GM21576 (cell line): ENCODE results near the gene HEXB.
A peak's percentile ranks its signal among the peaks of the same experiment; 100 is the strongest.
"Not testable (repeated sequence)": the region's sequence is repeated elsewhere in the genome, so short reads cannot be mapped to it uniquely, and the experiment has no call there.

Experiments used
- ATAC-seq: cut with Tn5 transposase; IDR thresholded peaks from one replicate; pipeline ENCODE4 v1.9.1; 2021; ENCODE audit warnings: mild to moderate bottlenecking, moderate library complexity; ENCODE audit not compliant: unreplicated experiment

HEXB gene

GRCh38 chr5:74725331-74725730 is 40.3 kb downstream of the HEXB start:
- no peak for ATAC-seq

GRCh38 chr5:74736759-74737158 is 51.7 kb downstream of the HEXB start:
- ATAC-seq, result no peak

GRCh38 chr5:74738406-74738805 is 53.4 kb downstream of the HEXB start:
- ATAC-seq, result no peak

GRCh38 chr5:74748742-74749141 is 63.7 kb downstream of the HEXB start:
- not testable (repeated sequence) for ATAC-seq

GRCh38 chr5:74761241-74761640 is 76.2 kb downstream of the HEXB start:
- no peak for ATAC-seq

GRCh38 chr5:74762599-74762998 is 77.6 kb downstream of the HEXB start:
- ATAC-seq, result no peak

GRCh38 chr5:74763504-74763903 is 78.5 kb downstream of the HEXB start:
- no peak for ATAC-seq

GRCh38 chr5:74765201-74765600 is 80.2 kb downstream of the HEXB start:
- ATAC-seq, result no peak

- ATAC-seq, result no peak
Observed at GRCh38 chr5:74765929-74766328, 80.9 kb downstream of the HEXB start.

- peak; percentile 35 for ATAC-seq
Observed at GRCh38 chr5:74766418-74766848, 81.4 kb downstream of the HEXB start.

GRCh38 chr5:74766849-74767578 is 82.0 kb downstream of the HEXB start, which contains the start of the genes GFM2 and NSA2:
Gene GFM2, minus strand, starts transcription at chr5:74767117. Its CDS starts 3,375 bp downstream, at chr5:74763742.
Gene NSA2, plus strand, starts transcription at chr5:74767249. Its CDS starts 112 bp downstream, at chr5:74767361.
- ATAC-seq, result peak; percentile 87

- peak; percentile 26 for ATAC-seq
Observed at GRCh38 chr5:74767579-74767913, 82.5 kb downstream of the HEXB start.
